HepG2 (cell line): Measurements from ENCODE around the gene NACC2. TPM values are rescaled to one million over a fixed set of nuclear protein-coding genes. Genes with fewer than 3 reads are reported as not detected.
A peak's percentile ranks its signal among the peaks of the same experiment; 100 is the strongest.

ENCODE experiments used
- DMAP1 ChIP-seq: IDR thresholded peaks from 2 replicates; pipeline ENCODE4 v1.6.1; 2016
- HDAC1 ChIP-seq: sonication (generic); formaldehyde crosslinking; IDR thresholded peaks from 2 replicates; pipeline ENCODE4 v1.5.1; 2020; ENCODE audit warnings: mild to moderate bottlenecking, missing genetic modification reagents
- MBNL3 ChIP-seq: fragments of 250-450 bp; sonication (Bioruptor Pico); conservative IDR thresholded peaks from 2 replicates; pipeline ENCODE4 v1.8.0; 2022; ENCODE audit warnings: mild to moderate bottlenecking, inconsistent platforms
- NONO ChIP-seq, 2 experiments: fragments of 450-650 bp in 1 of 2; sonication (generic) in 1 of 2; formaldehyde crosslinking in 1 of 2; IDR thresholded peaks in 1 of 2; conservative IDR thresholded peaks in 1 of 2; 2 replicates each; pipeline versions ENCODE4 v1.6.1 to v1.8.0; 2017 to 2022; ENCODE audit warnings: mild to moderate bottlenecking in 1 of 2, missing genetic modification reagents in 1 of 2, moderate library complexity in 1 of 2
- POGK ChIP-seq: sonication (generic); formaldehyde crosslinking; conservative IDR thresholded peaks from 2 replicates; pipeline ENCODE4 v1.8.0; 2022; ENCODE audit warnings: mild to moderate bottlenecking, moderate library complexity, missing genetic modification reagents
- PPARG ChIP-seq: conservative IDR thresholded peaks from 2 replicates; pipeline ENCODE4 v1.6.1; 2016; ENCODE audit warnings: missing biosample characterization, missing genetic modification reagents
- RFX1 ChIP-seq: fragments of 450-650 bp; IDR thresholded peaks from 2 replicates; pipeline ENCODE4 v1.6.1; 2017
- TFAP4 ChIP-seq: sonication (generic); IDR thresholded peaks from 2 replicates; pipeline ENCODE4 v1.6.1; 2016; ENCODE audit warnings: low read depth, borderline replicate concordance
- THRA ChIP-seq: sonication (generic); formaldehyde crosslinking; IDR thresholded peaks from 2 replicates; pipeline ENCODE4 v1.4.0; 2020; ENCODE audit warnings: missing genetic modification reagents, borderline replicate concordance
- TRAFD1 ChIP-seq: sonication (generic); formaldehyde crosslinking; IDR thresholded peaks from 2 replicates; pipeline ENCODE4 v1.5.1; 2020; ENCODE audit warnings: missing genetic modification reagents, mild to moderate bottlenecking, borderline replicate concordance
- ZBED4 ChIP-seq: sonication (generic); formaldehyde crosslinking; IDR thresholded peaks from 2 replicates; pipeline ENCODE4 v1.4.0; 2020; ENCODE audit warnings: missing genetic modification reagents, borderline replicate concordance
- ZMYM4 ChIP-seq: sonication (generic); formaldehyde crosslinking; IDR thresholded peaks from 2 replicates; pipeline ENCODE4 v1.8.1; 2023; ENCODE audit warnings: mild to moderate bottlenecking, missing genetic modification reagents
- ZNF263 ChIP-seq: sonication (generic); formaldehyde crosslinking; IDR thresholded peaks from 2 replicates; pipeline ENCODE4 v1.4.0; 2020; ENCODE audit warnings: missing genetic modification reagents
- ZNF350 ChIP-seq: sonication (generic); formaldehyde crosslinking; IDR thresholded peaks from 2 replicates; pipeline ENCODE4 v1.4.0; 2020; ENCODE audit warnings: mild to moderate bottlenecking, low read depth, missing genetic modification reagents, borderline replicate concordance
- ZNF362 ChIP-seq: sonication (generic); formaldehyde crosslinking; IDR thresholded peaks from 2 replicates; pipeline ENCODE4 v1.4.0; 2020; ENCODE audit warnings: missing genetic modification reagents, mild to moderate bottlenecking, borderline replicate concordance
- ZNF816 ChIP-seq: sonication (generic); formaldehyde crosslinking; IDR thresholded peaks from 2 replicates; pipeline ENCODE4 v1.8.0; 2022; ENCODE audit warnings: missing genetic modification reagents, mild to moderate bottlenecking, borderline replicate concordance
- ZSCAN21 ChIP-seq: sonication (generic); formaldehyde crosslinking; IDR thresholded peaks from 2 replicates; pipeline ENCODE4 v1.8.0; 2022; ENCODE audit warnings: mild to moderate bottlenecking, missing genetic modification reagents, moderate library complexity, borderline replicate concordance
- polyA plus RNA-seq, 8 experiments: library from polyadenylated mRNA; depleted of rRNA in 3 of 8; stranded (reverse) in 7 of 8; unstranded in 1 of 8; fragments of >200 nt; fragmentation: Illumina TruSeq in 4 of 8; extraction: Trizol in 4 of 8; gene quantifications; 2 replicates each; pipeline versions ENCODE4 v1.2.1 to v1.2.3, GENCODE V29; 2011 to 2016; ENCODE audit warnings: low read depth in 4 of 8, missing spikeins in 1 of 8, mixed read lengths in 1 of 8; ENCODE audit not compliant: insufficient read depth in 1 of 8
- total RNA-seq, 5 experiments: library from RNA; depleted of rRNA; stranded (reverse); fragments of >200 nt; fragmentation: Illumina TruSeq; extraction: Trizol; gene quantifications; 2 replicates each; pipeline ENCODE4 v1.2.3, GENCODE V29; 2016; ENCODE audit warnings: low read depth in 1 of 5

The NACC2 gene
- total and polyA plus RNA-seq, 2 of the 13 experiments (the other 11 are each of a cell fraction or from before 2014, with no cell fraction given), result 5.9 to 12.3 TPM

GRCh38 chr9:135994501-135995192 lies 100.4 kb downstream of the NACC2 start (continued):
- TF ChIP-seq TFAP4, result peak; percentile 5; the same call in 1 of the 2 replicates
- no peak for TF ChIP-seq THRA (CRISPR knock-in tag)
- TF ChIP-seq DMAP1 (CRISPR knock-in tag), result peak; percentile 26; the same call in 1 of the 2 replicates
- no peak for TF ChIP-seq ZNF816 (CRISPR knock-in tag)
- 0 out of 2 replicates have a peak, but pooled peaks have one; percentile 19 for TF ChIP-seq TRAFD1 (CRISPR knock-in tag)
- TF ChIP-seq ZMYM4 (CRISPR knock-in tag), result peak; percentile 5; the same call in 1 of the 2 replicates
- peak; percentile 21; the same call in 1 of the 2 replicates for TF ChIP-seq POGK (CRISPR knock-in tag)
- no peak for TF ChIP-seq ZSCAN21 (CRISPR knock-in tag)
- TF ChIP-seq NONO (IDR thresholded peaks at IDR 0.05), result no peak
- 0 out of 2 replicates have a peak, but pooled peaks have one; percentile 21 for TF ChIP-seq NONO (CRISPR knock-in tag; conservative IDR thresholded peaks at IDR 0.05)
- no peak for TF ChIP-seq ZNF263
- peak; percentile 49; the same call in 1 of the 2 replicates for TF ChIP-seq ZNF362 (CRISPR knock-in tag)
- 0 out of 2 replicates have a peak, but pooled peaks have one; percentile 11 for TF ChIP-seq PPARG
- no peak for TF ChIP-seq RFX1
- TF ChIP-seq ZNF350, result peak; percentile 2; the same call in 1 of the 2 replicates
- TF ChIP-seq ZBED4 (CRISPR knock-in tag), result no peak
- TF ChIP-seq HDAC1, result peak; percentile 49; the same call in 1 of the 2 replicates
- no peak for TF ChIP-seq MBNL3 (CRISPR knock-in tag)
